Kidney (tissue), 14 donors: ENCODE data around the gene SH3RF1. TPM values are rescaled to one million over a fixed set of nuclear protein-coding genes. Genes with fewer than 3 reads are reported as not detected.

Experiments
- DNase-seq, 5 donors: peaks; one replicate each; pipeline ENCODE4 v3.0.0-alpha.2; 2013 to 2020
- FAIRE-seq: peaks from 2 replicates; lab custom pipeline; 2012; peaks lifted over from hg19 to GRCh38; lab: Jason Lieb, UNC
- H3K27ac ChIP-seq, 2 donors: one replicate each; pipeline ENCODE4 v1.7.0; 2013; ENCODE audit warnings: low read depth in 2 of 2, low read length in 2 of 2, inconsistent platforms in 1 of 2
- H3K27me3 ChIP-seq: one replicate; pipeline ENCODE4 v1.7.1; 2013; ENCODE audit warnings: low read length, inconsistent platforms; ENCODE audit not compliant: control insufficient read depth, insufficient read depth
- H3K36me3 ChIP-seq, 3 donors: one replicate each; pipeline versions ENCODE4 v1.7.0 to v1.7.1; 2013; ENCODE audit warnings: low read length in 3 of 3, control low read depth in 1 of 3, inconsistent platforms in 1 of 3; ENCODE audit not compliant: insufficient read depth in 3 of 3, control insufficient read depth in 2 of 3
- H3K4me1 ChIP-seq, 3 donors: one replicate each; pipeline versions ENCODE4 v1.7.0 to v1.7.1; 2013; ENCODE audit warnings: low read length in 3 of 3, inconsistent platforms in 1 of 3, low read depth in 1 of 3; ENCODE audit not compliant: control insufficient read depth in 2 of 3, insufficient read depth in 2 of 3
- H3K4me3 ChIP-seq, 3 donors: one replicate each; pipeline versions ENCODE4 v1.7.0 to v1.8.1; 2013; ENCODE audit warnings: low read length in 3 of 3, control low read depth in 1 of 3, inconsistent platforms in 1 of 3
- H3K9ac ChIP-seq, 3 donors: one replicate each; pipeline versions ENCODE4 v1.7.0 to v1.7.1; 2013; ENCODE audit warnings: low read length in 3 of 3, control low read depth in 1 of 3, inconsistent platforms in 1 of 3
- H3K9me3 ChIP-seq, 3 donors: one replicate each; pipeline versions ENCODE4 v1.7.0 to v1.7.1; 2013; ENCODE audit warnings: low read length in 3 of 3, control low read depth in 1 of 3, inconsistent platforms in 1 of 3; ENCODE audit not compliant: control insufficient read depth in 2 of 3, insufficient read depth in 1 of 3
- CTCF ChIP-seq: IDR thresholded peaks from 3 replicates; pipeline ENCODE4 v1.5.1; 2012; ENCODE audit warnings: mild to moderate bottlenecking, moderate library complexity, borderline replicate concordance; ENCODE audit not compliant: insufficient read depth; ENCODE audit errors: extremely low read depth
- intact Hi-C: fragments of 100-400 bp; cut with DNase I; formaldehyde crosslinking; loops from one replicate; pipeline ENCODE4 v1.11.1; 2022
- polyA plus RNA-seq: library from polyadenylated mRNA; stranded (reverse); fragments of 350-450 nt; fragmentation: Illumina TruSeq; extraction: RNeasy Lipid Tissue Mini Kit (QIAGEN cat#74804); gene quantifications from one replicate; pipeline ENCODE4 v1.2.3, GENCODE V29; 2014; ENCODE audit warnings: low read depth, low replicate concordance; ENCODE audit not compliant: insufficient read depth
- total RNA-seq: library from RNA; stranded (reverse); fragmentation: NEBNext Ultra II Directional; extraction: Animal tissue kit (Norgen Biotek cat#: 25700); gene quantifications from one replicate; pipeline ENCODE4 v1.2.1, GENCODE V29; 2021
- donor health status: control.
- donor health status: control.
- donor health status: control.
- donor health status: control.
- donor health status: control.
- donor health status: DM: yes; HTN: yes; CAD: no.
- donor health status: Normal renal cell carcinoma (clear cell type).

The SH3RF1 gene
- total and polyA plus RNA-seq, 2 donors from 2014 or later: 8.2 to 35.7 TPM

GRCh38 chr4:169045862-169046584 lies 224.7 kb downstream of the SH3RF1 start:
- Histone ChIP-seq H3K4me3 (no peak overlapping the region), H3K27me3 (no peaks in the 10 kb centered on the region), H3K27ac (no peak overlapping the region), H3K36me3 (no peaks in the 10 kb centered on the region), H3K9me3 (no peaks in the 10 kb centered on the region), H3K4me1 (peaks cover 0 to 4% (median 0%) of the 10 kb centered on the region in 3 donors), H3K9ac (no peak overlapping the region)
- DNase-seq (no peak), FAIRE-seq (no peak)
- peak; percentile 13 for TF ChIP-seq CTCF
- intact Hi-C loops: no loop called here

- no peaks in the 10 kb centered on the region for H3K27me3 ChIP-seq
- no peak for FAIRE-seq
Measured at GRCh38 chr4:169044714-169045447, 225.9 kb downstream of the SH3RF1 start.

More at GRCh38 chr4:169044714-169045447, 225.9 kb downstream of the SH3RF1 start:
- intact Hi-C loops: no loop called here
- H3K27ac ChIP-seq: no peak overlapping the region
- no peak for DNase-seq
- H3K9me3 ChIP-seq: no peaks in the 10 kb centered on the region
- TF ChIP-seq CTCF: no peak
- no peaks in the 10 kb centered on the region for H3K4me1 ChIP-seq
- no peaks in the 10 kb centered on the region for H3K36me3 ChIP-seq
- H3K9ac ChIP-seq: no peak overlapping the region
- H3K4me3 ChIP-seq: no peak overlapping the region
